ENCODE data around the gene DTX3. TPM values are rescaled to one million over a fixed set of nuclear protein-coding genes. Genes with fewer than 3 reads are reported as not detected.
A peak's percentile ranks its signal among the peaks of the same experiment; 100 is the strongest.

DTX3 gene
- total and polyA plus RNA-seq, 2 of the 13 experiments (the other 11 are each of a cell fraction or from before 2014, with no cell fraction given): 9.0 to 27.2 TPM

GRCh38 chr12:57619434-57620244 lies 15.0 kb downstream of the DTX3 start (continued):
- TF ChIP-seq DMTF1 (CRISPR knock-in tag; IDR thresholded peaks at IDR 0.05) (no peak), ZNF333 (CRISPR knock-in tag; IDR thresholded peaks at IDR 0.05; ENCODE audit: borderline replicate concordance) (no peak), ZBTB37 (CRISPR knock-in tag; IDR thresholded peaks at IDR 0.05) (no peak), ZNF263 (CRISPR knock-in tag; IDR thresholded peaks at IDR 0.05) (peak; percentile 59), ZNF788 (CRISPR knock-in tag; IDR thresholded peaks at IDR 0.05; ENCODE audit: borderline replicate concordance) (no peak), HMG20B (CRISPR knock-in tag; conservative IDR thresholded peaks at IDR 0.05) (no peak), RAD21 (CRISPR knock-in tag; IDR thresholded peaks at IDR 0.05) (no peak), THYN1 (CRISPR knock-in tag; IDR thresholded peaks at IDR 0.05; ENCODE audit: borderline replicate concordance, low read depth) (no peak), ZNF775 (CRISPR knock-in tag; IDR thresholded peaks at IDR 0.05; ENCODE audit: borderline replicate concordance) (no peak), ZNF136 (CRISPR knock-in tag; IDR thresholded peaks at IDR 0.05; ENCODE audit: low read depth) (no peak), ZNF383 (CRISPR knock-in tag; IDR thresholded peaks at IDR 0.05; ENCODE audit: borderline replicate concordance) (no peak), POLR2G (IDR thresholded peaks at IDR 0.05; ENCODE audit: low read depth, low read length) (peak; percentile 44; the same call in 1 of the 2 replicates), ZNF773 (CRISPR knock-in tag; IDR thresholded peaks at IDR 0.05; ENCODE audit: borderline replicate concordance) (no peak), ZNF343 (CRISPR knock-in tag; IDR thresholded peaks at IDR 0.05) (no peak), ELF3 (CRISPR knock-in tag; IDR thresholded peaks at IDR 0.05) (0 out of 2 replicates have a peak, but pooled peaks have one; percentile 29), SATB2 (CRISPR knock-in tag; IDR thresholded peaks at IDR 0.05) (no peak), MXD3 (CRISPR knock-in tag; IDR thresholded peaks at IDR 0.05) (peak; percentile 31; the same call in 1 of the 2 replicates), POLR2AphosphoS5 (IDR thresholded peaks at IDR 0.05; ENCODE audit: low read depth, low read length) (no peak), LCORL (IDR thresholded peaks at IDR 0.05) (no peak), LCORL (CRISPR knock-in tag; IDR thresholded peaks at IDR 0.05) (0 out of 2 replicates have a peak, but pooled peaks have one; percentile 29), CBX5 (CRISPR knock-in tag; IDR thresholded peaks at IDR 0.05; ENCODE audit: borderline replicate concordance) (no peak), SNAPC5 (CRISPR knock-in tag; IDR thresholded peaks at IDR 0.05; ENCODE audit: borderline replicate concordance) (no peak)

Measured in HepG2 (cell line).